Naive B cell (primary cell): ENCODE data around the gene ADAM15. TPM values are rescaled to one million over a fixed set of nuclear protein-coding genes. Genes with fewer than 3 reads are reported as not detected.
A peak's percentile ranks its signal among the peaks of the same experiment; 100 is the strongest.

Experiments used
- ATAC-seq, 2 donors: fragments of 150-1000 bp; cut with Tn5 transposase; 2 replicates each; pipeline ENCODE4 v1.10.0; 2021; ENCODE audit warnings: low read depth in 2 of 2, mild to moderate bottlenecking in 2 of 2, moderate library complexity in 2 of 2
- DNase-seq: peaks from one replicate; pipeline ENCODE4 v3.0.0; 2022
- H3K27ac Mint-ChIP-seq, 6 donors: one replicate each; pipeline ENCODE4 v1.8.0; 2020 to 2022; ENCODE audit warnings: mild to moderate bottlenecking in 6 of 6, mixed read lengths in 6 of 6, moderate library complexity in 5 of 6, inconsistent platforms in 2 of 6
- H3K27me3 Mint-ChIP-seq, 3 donors: one replicate each; pipeline ENCODE4 v1.8.0; 2021 to 2022; ENCODE audit warnings: mixed read lengths in 3 of 3, mild to moderate bottlenecking in 1 of 3
- H3K36me3 Mint-ChIP-seq, 2 donors: one replicate each; pipeline ENCODE4 v1.8.0; 2020 to 2022; ENCODE audit warnings: mixed read lengths in 2 of 2, inconsistent platforms in 1 of 2, mild to moderate bottlenecking in 1 of 2
- H3K4me1 Mint-ChIP-seq, 3 donors: one replicate each; pipeline ENCODE4 v1.8.0; 2020 to 2022; ENCODE audit warnings: mixed read lengths in 3 of 3, inconsistent platforms in 1 of 3, mild to moderate bottlenecking in 1 of 3, moderate library complexity in 1 of 3
- H3K4me3 Mint-ChIP-seq, 8 donors: one replicate each; pipeline ENCODE4 v1.8.0; 2020 to 2022; ENCODE audit warnings: mild to moderate bottlenecking in 8 of 8, mixed read lengths in 8 of 8, moderate library complexity in 8 of 8, inconsistent platforms in 2 of 8
- H3K9me3 Mint-ChIP-seq, 7 donors: one replicate each; pipeline ENCODE4 v1.8.0; 2020 to 2022; ENCODE audit warnings: mixed read lengths in 7 of 7, mild to moderate bottlenecking in 5 of 7, inconsistent platforms in 2 of 7, moderate library complexity in 1 of 7
- polyA plus RNA-seq, 6 donors: library from polyadenylated mRNA; unstranded; fragments of 300-500 nt; fragmentation: Illumina TruSeq; gene quantifications; one replicate each; pipeline ENCODE4 v1.2.3, GENCODE V29; 2021; ENCODE audit warnings: low read depth in 6 of 6

ADAM15 gene
- polyA plus RNA-seq, 6 donors from 2014 or later = 2.8 to 8.8 (median 7.0) TPM

GRCh38 chr1:155042789-155043188 lies 8.3 kb upstream of the ADAM15 start:
- no peak overlapping the region for H3K4me3 Mint-ChIP-seq
- peaks cover 9 to 23% (median 19%) of the 10 kb centered on the region in 3 donors for H3K27me3 Mint-ChIP-seq
- H3K36me3 Mint-ChIP-seq = no peaks in the 10 kb centered on the region
- peaks cover 8 to 11% (median 10%) of the 10 kb centered on the region in 3 donors for H3K4me1 Mint-ChIP-seq
- no peaks in the 10 kb centered on the region for H3K9me3 Mint-ChIP-seq
- no peak overlapping the region for H3K27ac Mint-ChIP-seq
- DNase-seq = no peak
- ATAC-seq = no peak

DNA sequence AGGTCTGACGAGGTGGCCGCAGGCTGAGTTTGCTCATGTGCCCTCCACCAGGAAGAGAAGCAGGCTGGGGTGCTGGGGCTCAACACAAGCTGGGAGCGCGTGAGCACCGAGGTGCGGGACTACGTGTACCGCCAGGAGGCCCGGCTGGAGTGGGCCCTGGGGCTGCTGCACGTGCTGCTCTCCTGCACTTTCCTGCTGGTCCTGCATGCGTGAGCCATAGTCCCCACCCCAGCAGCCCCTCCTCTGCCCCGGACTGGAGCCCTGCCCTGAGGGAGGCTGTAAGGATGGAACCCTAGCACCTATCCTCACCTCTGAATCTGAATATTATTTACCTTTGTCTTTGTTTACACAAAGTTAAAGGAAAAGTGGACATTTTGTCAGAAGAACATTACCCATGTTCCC lies 7.8 kb upstream of the ADAM15 start:
- H3K27ac Mint-ChIP-seq = no peak overlapping the region
- no peaks in the 10 kb centered on the region for H3K9me3 Mint-ChIP-seq
- peaks cover 8 to 11% (median 10%) of the 10 kb centered on the region in 3 donors for H3K4me1 Mint-ChIP-seq
- H3K4me3 Mint-ChIP-seq = no peak overlapping the region
- DNase-seq = no peak
- peaks cover 5 to 19% (median 18%) of the 10 kb centered on the region in 3 donors for H3K27me3 Mint-ChIP-seq
- no peaks in the 10 kb centered on the region for H3K36me3 Mint-ChIP-seq
- ATAC-seq = no peak

- H3K4me1 Mint-ChIP-seq = peaks cover 8 to 11% (median 10%) of the 10 kb centered on the region in 3 donors
- H3K27ac Mint-ChIP-seq = no peak overlapping the region
- no peak overlapping the region for H3K4me3 Mint-ChIP-seq
- no peak for ATAC-seq
- no peak for DNase-seq
- H3K36me3 Mint-ChIP-seq = no peaks in the 10 kb centered on the region
- no peaks in the 10 kb centered on the region for H3K9me3 Mint-ChIP-seq
- peaks cover 0 to 14% (median 13%) of the 10 kb centered on the region in 3 donors for H3K27me3 Mint-ChIP-seq
Observed at GRCh38 chr1:155043793-155044192, 7.3 kb upstream of the ADAM15 start.

GRCh38 chr1:155044365-155044764 lies 6.8 kb upstream of the ADAM15 start:
- DNase-seq = no peak
- no peaks in the 10 kb centered on the region for H3K9me3 Mint-ChIP-seq
- no peaks in the 10 kb centered on the region for H3K36me3 Mint-ChIP-seq
- H3K4me3 Mint-ChIP-seq = no peak overlapping the region
- H3K27ac Mint-ChIP-seq = no peak overlapping the region
- H3K27me3 Mint-ChIP-seq = peaks cover 0 to 8% (median 7%) of the 10 kb centered on the region in 3 donors
- peaks cover 8 to 11% (median 10%) of the 10 kb centered on the region in 3 donors for H3K4me1 Mint-ChIP-seq
- no peak for ATAC-seq

GRCh38 chr1:155044812-155045657 lies 6.1 kb upstream of the ADAM15 start:
- Mint-ChIP-seq H3K27me3 (peaks cover 0 to 6% (median 6%) of the 10 kb centered on the region in 3 donors), H3K4me1 (peaks cover 8 to 17% (median 10%) of the 10 kb centered on the region in 3 donors)

GRCh38 chr1:155048449-155049334 lies 2.4 kb upstream of the ADAM15 start:
- H3K36me3 Mint-ChIP-seq = no peaks in the 10 kb centered on the region
- peaks cover 0 to 6% (median 0%) of the 10 kb centered on the region in 3 donors for H3K27me3 Mint-ChIP-seq
- no peak for ATAC-seq
- DNase-seq = no peak
- no peak overlapping the region for H3K27ac Mint-ChIP-seq
- no peaks in the 10 kb centered on the region for H3K9me3 Mint-ChIP-seq
- H3K4me3 Mint-ChIP-seq = peak overlapping the region in 4 of 8 donors; percentile 25 to 79 (median 63)
- H3K4me1 Mint-ChIP-seq = peaks cover 25 to 41% (median 37%) of the 10 kb centered on the region in 3 donors

More at GRCh38 chr1:155044812-155045657, 6.1 kb upstream of the ADAM15 start:
- peak overlapping the region in 2 of 8 donors; percentile 25 to 78 for H3K4me3 Mint-ChIP-seq
- no peaks in the 10 kb centered on the region for H3K36me3 Mint-ChIP-seq
- ATAC-seq (peak; percentile 93 to 96), DNase-seq (peak; percentile 59)
- H3K27ac Mint-ChIP-seq = peak overlapping the region in 1 of 6 donors; percentile 53
- H3K9me3 Mint-ChIP-seq = no peaks in the 10 kb centered on the region

DNA sequence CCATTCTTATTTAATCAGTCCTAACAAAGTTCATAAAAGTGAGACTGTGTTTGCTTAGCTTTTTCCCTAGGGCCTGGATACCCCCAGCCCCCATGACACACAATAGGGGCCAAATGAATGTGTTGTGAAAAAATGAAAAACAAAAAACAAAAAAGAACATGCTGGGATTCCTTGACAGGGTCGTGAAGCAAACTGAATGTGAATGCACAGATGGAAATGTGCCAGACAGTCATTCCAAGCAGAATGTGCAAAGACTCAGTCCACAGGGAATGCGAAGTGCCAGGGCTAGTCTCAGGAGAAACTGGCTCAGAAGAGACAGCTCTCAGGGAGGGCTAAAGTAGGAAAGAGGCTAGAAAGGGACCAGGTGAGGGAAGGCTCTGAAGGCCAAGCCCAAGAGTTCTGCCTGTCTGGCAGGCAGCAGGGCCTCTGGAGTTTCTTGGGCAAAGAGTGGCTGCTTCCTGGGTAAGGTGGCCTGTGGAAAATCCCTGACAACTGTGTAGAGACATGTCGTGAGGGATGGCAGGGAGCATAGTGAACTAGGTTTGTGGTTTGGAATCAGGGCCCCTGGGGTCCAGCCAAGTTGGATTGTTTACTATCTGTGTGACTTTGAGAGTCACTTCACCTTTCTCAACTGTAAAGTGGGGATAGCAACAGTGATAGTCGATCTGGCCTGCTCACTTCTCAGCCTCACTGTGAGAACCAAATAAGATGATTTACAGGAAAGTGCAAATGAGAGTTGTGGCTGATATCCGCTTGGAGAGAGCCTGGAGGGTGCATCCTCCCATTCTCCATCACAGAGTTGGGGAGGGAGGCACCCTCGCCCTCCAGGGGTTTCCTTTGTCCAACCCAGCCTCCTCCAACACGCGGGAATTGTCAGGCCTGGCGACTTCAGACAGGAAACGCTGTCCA lies 1.2 kb upstream of the ADAM15 start:
- DNase-seq (no peak), ATAC-seq (no peak)
- Mint-ChIP-seq H3K9me3 (no peaks in the 10 kb centered on the region), H3K36me3 (no peaks in the 10 kb centered on the region), H3K4me3 (peak overlapping the region; percentile 79 to 93 (median 90)), H3K4me1 (peaks cover 19 to 34% (median 31%) of the 10 kb centered on the region in 3 donors), H3K27me3 (peaks cover 0 to 6% (median 0%) of the 10 kb centered on the region in 3 donors), H3K27ac (peak overlapping the region in 1 of 6 donors; percentile 54)

DNA sequence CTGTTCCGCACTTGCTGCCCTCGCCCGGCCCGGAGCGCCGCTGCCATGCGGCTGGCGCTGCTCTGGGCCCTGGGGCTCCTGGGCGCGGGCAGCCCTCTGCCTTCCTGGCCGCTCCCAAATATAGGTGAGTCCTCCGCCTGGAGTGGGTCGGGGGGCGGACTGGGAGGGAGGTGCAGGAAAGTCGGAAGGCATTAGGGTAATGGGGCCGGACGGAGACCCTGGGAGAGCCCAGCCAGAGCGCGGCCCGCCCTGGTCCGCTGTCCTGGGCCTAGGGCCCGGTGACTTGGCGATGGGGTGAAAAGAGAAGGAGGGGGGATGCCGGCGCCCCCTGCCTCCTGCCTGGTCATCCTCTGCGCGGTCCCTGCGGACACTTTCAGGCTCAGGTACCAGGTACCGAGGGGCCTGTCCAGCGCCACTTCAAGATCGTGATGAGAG lies 243 bp downstream of the ADAM15 start:
- ATAC-seq = peak in 1 of 2 donors; percentile 1
- Mint-ChIP-seq H3K4me1 (peaks cover 17 to 29% (median 28%) of the 10 kb centered on the region in 3 donors), H3K36me3 (no peaks in the 10 kb centered on the region), H3K4me3 (peak overlapping the region; percentile 75 to 94 (median 86)), H3K9me3 (no peaks in the 10 kb centered on the region), H3K27me3 (peaks cover 0 to 6% (median 0%) of the 10 kb centered on the region in 3 donors), H3K27ac (peak overlapping the region in 1 of 6 donors; percentile 37)
- no peak for DNase-seq

DNA sequence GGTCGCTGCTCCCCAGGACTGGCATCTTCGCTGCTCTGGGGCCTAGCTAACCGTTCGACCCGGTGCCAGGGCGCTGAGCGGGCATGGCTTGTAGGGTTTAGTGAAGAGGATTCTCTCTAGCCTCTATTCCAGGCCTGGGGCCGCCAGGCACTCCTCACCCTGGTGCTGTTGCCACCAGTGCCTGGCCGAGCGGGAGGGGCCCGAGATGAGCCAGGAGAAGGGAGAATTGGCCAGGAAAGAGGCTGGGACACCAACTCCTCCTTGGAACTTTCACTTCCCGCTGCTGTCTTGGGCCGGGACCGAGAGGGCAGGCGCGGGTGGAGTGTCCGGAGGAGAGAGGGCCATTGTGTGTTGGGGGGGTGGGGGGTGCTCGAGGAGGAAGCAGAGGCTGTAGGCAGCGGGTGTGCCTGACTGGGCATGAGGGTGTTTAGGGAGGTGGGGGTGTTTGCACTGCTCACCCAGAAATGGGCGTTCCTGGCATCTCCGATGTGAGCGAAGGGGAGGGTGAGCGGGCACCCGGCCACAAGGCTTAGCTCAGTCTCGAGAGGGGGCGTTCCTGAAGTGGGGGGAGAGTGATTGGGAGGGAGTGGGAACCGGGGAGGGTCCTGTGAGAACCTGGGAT lies 772 bp downstream of the ADAM15 start:
- H3K27me3 Mint-ChIP-seq = peaks cover 0 to 4% (median 0%) of the 10 kb centered on the region in 3 donors
- no peaks in the 10 kb centered on the region for H3K36me3 Mint-ChIP-seq
- H3K4me3 Mint-ChIP-seq = peak overlapping the region; percentile 75 to 94 (median 86)
- no peaks in the 10 kb centered on the region for H3K9me3 Mint-ChIP-seq
- peaks cover 17 to 29% (median 28%) of the 10 kb centered on the region in 3 donors for H3K4me1 Mint-ChIP-seq
- H3K27ac Mint-ChIP-seq = peak overlapping the region in 4 of 6 donors; percentile 37 to 86 (median 81)
- DNase-seq (peak; percentile 48), ATAC-seq (peak; percentile 52)

- Mint-ChIP-seq H3K27me3 (no peaks in the 10 kb centered on the region), H3K27ac (peak overlapping the region in 3 of 6 donors; percentile 10 to 54 (median 50)), H3K4me1 (peaks cover 17 to 29% (median 28%) of the 10 kb centered on the region in 3 donors), H3K4me3 (peak overlapping the region; percentile 75 to 94 (median 86)), H3K9me3 (no peaks in the 10 kb centered on the region), H3K36me3 (no peaks in the 10 kb centered on the region)
- ATAC-seq (peak; percentile 19 to 20), DNase-seq (no peak)
Observed at GRCh38 chr1:155052439-155053395, 1.6 kb downstream of the ADAM15 start.

- DNase-seq (no peak), ATAC-seq (no peak)
- Mint-ChIP-seq H3K36me3 (no peaks in the 10 kb centered on the region), H3K9me3 (no peaks in the 10 kb centered on the region), H3K4me1 (peaks cover 17 to 29% (median 28%) of the 10 kb centered on the region in 3 donors), H3K27ac (no peak overlapping the region), H3K27me3 (no peaks in the 10 kb centered on the region), H3K4me3 (peak overlapping the region in 6 of 8 donors; percentile 47 to 88 (median 71))
Observed at GRCh38 chr1:155053531-155054105, 2.5 kb downstream of the ADAM15 start.
